Liver (tissue), 9 donors: ENCODE measurements around the gene SPDYA. TPM values are rescaled to one million over a fixed set of nuclear protein-coding genes. Genes with fewer than 3 reads are reported as not detected.

Source experiments
- DNase-seq: peaks from one replicate; pipeline ENCODE4 v3.0.0-alpha.2; 2017; ENCODE audit warnings: low spot score
- H3K27ac ChIP-seq, 2 donors: one replicate each; pipeline ENCODE4 v1.7.0; 2013; ENCODE audit warnings: inconsistent platforms in 2 of 2, low read length in 2 of 2, control low read depth in 1 of 2, low read depth in 1 of 2, mild to moderate bottlenecking in 1 of 2
- H3K27me3 ChIP-seq, 4 donors: one replicate each; pipeline versions ENCODE4 v1.6.1 to v1.7.0; 2013; ENCODE audit warnings: low read length in 3 of 4, inconsistent platforms in 1 of 4, mild to moderate bottlenecking in 1 of 4, moderate library complexity in 1 of 4; ENCODE audit not compliant: control insufficient read depth in 4 of 4, insufficient read depth in 4 of 4
- H3K36me3 ChIP-seq, 4 donors: one replicate each; pipeline versions ENCODE4 v1.6.1 to v1.7.0; 2013; ENCODE audit warnings: low read length in 3 of 4, mild to moderate bottlenecking in 3 of 4, low read depth in 1 of 4, moderate library complexity in 1 of 4; ENCODE audit not compliant: control insufficient read depth in 4 of 4, insufficient read depth in 3 of 4
- H3K4me1 ChIP-seq, 4 donors: one replicate each; pipeline versions ENCODE4 v1.6.1 to v1.7.0; 2013; ENCODE audit warnings: low read length in 3 of 4, mild to moderate bottlenecking in 3 of 4, moderate library complexity in 1 of 4; ENCODE audit not compliant: control insufficient read depth in 4 of 4, insufficient read depth in 4 of 4
- H3K4me3 ChIP-seq, 3 donors: one replicate each; pipeline versions ENCODE4 v1.6.1 to v1.7.0; 2013; ENCODE audit warnings: low read length in 3 of 3, control low read depth in 1 of 3, low read depth in 1 of 3, mild to moderate bottlenecking in 1 of 3
- H3K9ac ChIP-seq, 2 donors: one replicate each; pipeline ENCODE4 v1.7.0; 2013; ENCODE audit warnings: low read length in 2 of 2, mild to moderate bottlenecking in 2 of 2, moderate library complexity in 2 of 2, control low read depth in 1 of 2, low read depth in 1 of 2
- H3K9me3 ChIP-seq, 4 donors: one replicate each; pipeline versions ENCODE4 v1.6.1 to v1.7.0; 2013; ENCODE audit warnings: low read length in 3 of 4; ENCODE audit not compliant: control insufficient read depth in 4 of 4
- EGR1 ChIP-seq, 2 donors: IDR thresholded peaks; 2 replicates each; pipeline ENCODE4 v1.6.1; 2016 to 2018; ENCODE audit warnings: antibody characterized with exemption in 2 of 2, low read depth in 2 of 2
- FOXA1 ChIP-seq: IDR thresholded peaks from 2 replicates; pipeline ENCODE4 v1.6.1; 2016; ENCODE audit warnings: antibody characterized with exemption
- FOXA2 ChIP-seq: IDR thresholded peaks from 2 replicates; pipeline ENCODE4 v1.6.1; 2016; ENCODE audit warnings: antibody characterized with exemption
- GABPA ChIP-seq, 2 donors: IDR thresholded peaks in 1 of 2; conservative IDR thresholded peaks in 1 of 2; 2 replicates each; pipeline ENCODE4 v1.6.1; 2016; ENCODE audit warnings: antibody characterized with exemption in 2 of 2, mild to moderate bottlenecking in 1 of 2, moderate library complexity in 1 of 2
- HNF4A ChIP-seq, 2 donors: conservative IDR thresholded peaks; 2 replicates each; pipeline ENCODE4 v1.6.1; 2016; ENCODE audit warnings: antibody characterized with exemption in 2 of 2, mild to moderate bottlenecking in 2 of 2
- HNF4G ChIP-seq: IDR thresholded peaks from 2 replicates; pipeline ENCODE4 v1.6.1; 2016; ENCODE audit warnings: antibody characterized with exemption
- JUND ChIP-seq, 2 donors: IDR thresholded peaks; 2 replicates each; pipeline ENCODE4 v1.6.1; 2016; ENCODE audit warnings: antibody characterized with exemption in 2 of 2
- NR2F2 ChIP-seq: IDR thresholded peaks from 2 replicates; pipeline ENCODE4 v1.6.1; 2016; ENCODE audit warnings: antibody characterized with exemption
- RAD21 ChIP-seq, 2 donors: IDR thresholded peaks; 2 replicates each; pipeline ENCODE4 v1.6.1; 2016; ENCODE audit warnings: antibody characterized with exemption in 2 of 2, mild to moderate bottlenecking in 2 of 2
- RXRA ChIP-seq, 2 donors: IDR thresholded peaks; 2 replicates each; pipeline ENCODE4 v1.6.1; 2017 to 2018; ENCODE audit warnings: antibody characterized with exemption in 2 of 2, mild to moderate bottlenecking in 1 of 2
- SP1 ChIP-seq: IDR thresholded peaks from 2 replicates; pipeline ENCODE4 v1.6.1; 2018; ENCODE audit warnings: antibody characterized with exemption, mild to moderate bottlenecking
- TAF1 ChIP-seq: conservative IDR thresholded peaks from 2 replicates; pipeline ENCODE4 v1.6.1; 2016; ENCODE audit warnings: antibody characterized with exemption, mild to moderate bottlenecking
- YY1 ChIP-seq: IDR thresholded peaks from 2 replicates; pipeline ENCODE4 v1.6.1; 2016; ENCODE audit warnings: antibody characterized with exemption, mild to moderate bottlenecking
- WGBS: extraction: QIAGEN DNeasy Blood & Tissue Kit; methylation state at CpG from one replicate; pipeline ENCODE4 v1.1.7; 2013; 5-methylcytosine and 5-hydroxymethylcytosine counted together
- polyA plus RNA-seq, 2 donors: library from polyadenylated mRNA; stranded (reverse) in 1 of 2; unstranded in 1 of 2; fragments of 200-250 nt in 1 of 2; fragments of >200 nt in 1 of 2; fragmentation: Nextera tagmentation in 1 of 2; extraction: Ambion mirVana in 1 of 2; gene quantifications; one replicate each; pipeline versions ENCODE4 v1.2.1 to v1.2.3, GENCODE V29; 2013 to 2015
- total RNA-seq, 2 donors: library from RNA; depleted of rRNA; stranded (reverse); fragments of >200 nt; gene quantifications; one replicate each; pipeline ENCODE4 v1.2.3, GENCODE V29; 2014
- TF ChIP-seq, protein P1 (sequence below): fragments of 150-350 bp; IDR thresholded peaks from 2 replicates; pipeline ENCODE4 v1.5.1; 2017; ENCODE audit warnings: improper control_type of control experiment, low read depth, low read length; ENCODE audit not compliant: missing input control
- TF ChIP-seq, protein P2 (sequence below): IDR thresholded peaks from 2 replicates; pipeline ENCODE4 v1.6.1; 2016; ENCODE audit warnings: antibody characterized with exemption, mild to moderate bottlenecking
- TF ChIP-seq, protein P3 (sequence below): IDR thresholded peaks from 2 replicates; pipeline ENCODE4 v1.6.1; 2016; ENCODE audit warnings: antibody characterized with exemption
- TF ChIP-seq, protein P4 (sequence below): IDR thresholded peaks from 2 replicates; pipeline ENCODE4 v1.6.1; 2016; ENCODE audit warnings: antibody characterized with exemption
- TF ChIP-seq, protein P5 (sequence below): IDR thresholded peaks from 2 replicates; pipeline ENCODE4 v1.6.1; 2016; ENCODE audit warnings: antibody characterized with exemption
- donor health status: healthy.
- donor health status: healthy.
- donor health status: healthy.
- donor health status: healthy.
- donor health status: healthy.

Gene SPDYA
- total and polyA plus RNA-seq, 4 donors = 0.14 to 0.67 (median 0.49) TPM; not detected in 1

DNA sequence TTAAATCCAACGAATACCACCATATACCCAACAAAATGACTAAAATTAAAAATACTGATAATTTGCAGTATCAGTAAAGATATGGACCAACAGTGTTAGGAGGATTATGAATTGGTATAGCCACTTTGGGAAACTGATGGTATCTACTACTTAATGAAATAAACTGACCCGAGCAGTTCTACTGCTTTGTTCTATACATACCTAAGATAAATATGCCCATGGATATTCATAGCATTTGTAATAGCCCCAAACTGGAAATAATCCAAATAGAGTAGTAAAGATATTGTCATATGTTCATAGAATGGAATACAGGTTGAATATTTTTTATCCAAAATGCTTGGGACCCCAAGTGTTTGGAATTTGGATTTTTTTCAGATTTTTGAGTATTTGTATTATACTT, 38.3 kb upstream of the SPDYA start:
- H3K27ac ChIP-seq = no peak overlapping the region
- no peak for DNase-seq
- peaks cover 0 to 9% (median 3%) of the 10 kb centered on the region in 4 donors for H3K4me1 ChIP-seq
- H3K9me3 ChIP-seq = no peaks in the 10 kb centered on the region
- TF ChIP-seq FOXA1 = no peak
- no peak for TF ChIP-seq FOXA2
- no peak for TF ChIP-seq JUND (IDR thresholded peaks at IDR 0.05)
- no peaks in the 10 kb centered on the region for H3K27me3 ChIP-seq
- no peak overlapping the region for H3K9ac ChIP-seq
- no peaks in the 10 kb centered on the region for H3K36me3 ChIP-seq
- WGBS = 94% methylated on average over 2 of the region's 2 CpGs
- no peak overlapping the region for H3K4me3 ChIP-seq

DNA sequence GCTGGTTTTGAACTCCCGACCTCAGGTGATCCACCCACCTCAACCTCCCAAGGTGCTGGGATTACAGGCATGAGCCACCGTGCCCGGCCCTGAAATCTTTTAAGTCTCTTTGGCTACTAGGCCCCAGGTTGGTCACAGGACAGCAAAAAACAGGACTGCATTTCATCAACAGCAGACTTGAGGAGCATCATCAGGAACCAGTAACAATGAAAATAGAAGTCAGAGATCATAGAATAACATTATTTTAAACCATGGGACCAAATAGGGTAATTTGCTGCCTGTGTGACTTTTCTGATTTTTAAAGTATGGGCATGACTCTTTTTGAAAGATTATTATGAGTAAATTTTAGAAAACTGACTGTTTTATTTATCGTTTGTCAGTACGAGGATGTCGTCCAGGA, 34.2 kb upstream of the SPDYA start:
- H3K4me3 ChIP-seq = no peak overlapping the region
- no peak for TF ChIP-seq SP1
- TF ChIP-seq, protein P1, sequence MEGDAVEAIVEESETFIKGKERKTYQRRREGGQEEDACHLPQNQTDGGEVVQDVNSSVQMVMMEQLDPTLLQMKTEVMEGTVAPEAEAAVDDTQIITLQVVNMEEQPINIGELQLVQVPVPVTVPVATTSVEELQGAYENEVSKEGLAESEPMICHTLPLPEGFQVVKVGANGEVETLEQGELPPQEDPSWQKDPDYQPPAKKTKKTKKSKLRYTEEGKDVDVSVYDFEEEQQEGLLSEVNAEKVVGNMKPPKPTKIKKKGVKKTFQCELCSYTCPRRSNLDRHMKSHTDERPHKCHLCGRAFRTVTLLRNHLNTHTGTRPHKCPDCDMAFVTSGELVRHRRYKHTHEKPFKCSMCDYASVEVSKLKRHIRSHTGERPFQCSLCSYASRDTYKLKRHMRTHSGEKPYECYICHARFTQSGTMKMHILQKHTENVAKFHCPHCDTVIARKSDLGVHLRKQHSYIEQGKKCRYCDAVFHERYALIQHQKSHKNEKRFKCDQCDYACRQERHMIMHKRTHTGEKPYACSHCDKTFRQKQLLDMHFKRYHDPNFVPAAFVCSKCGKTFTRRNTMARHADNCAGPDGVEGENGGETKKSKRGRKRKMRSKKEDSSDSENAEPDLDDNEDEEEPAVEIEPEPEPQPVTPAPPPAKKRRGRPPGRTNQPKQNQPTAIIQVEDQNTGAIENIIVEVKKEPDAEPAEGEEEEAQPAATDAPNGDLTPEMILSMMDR = no peak
- no peak for TF ChIP-seq NR2F2
- no peak for TF ChIP-seq YY1
- no peak for TF ChIP-seq RAD21 (IDR thresholded peaks at IDR 0.05)
- no peak for TF ChIP-seq FOXA1
- TF ChIP-seq GABPA (IDR thresholded peaks at IDR 0.05 in 1 of 2, conservative IDR thresholded peaks at IDR 0.05 in 1 of 2) = no peak
- no peak for TF ChIP-seq TAF1
- TF ChIP-seq HNF4G = no peak
- no peak for TF ChIP-seq FOXA2
- TF ChIP-seq, protein P2, sequence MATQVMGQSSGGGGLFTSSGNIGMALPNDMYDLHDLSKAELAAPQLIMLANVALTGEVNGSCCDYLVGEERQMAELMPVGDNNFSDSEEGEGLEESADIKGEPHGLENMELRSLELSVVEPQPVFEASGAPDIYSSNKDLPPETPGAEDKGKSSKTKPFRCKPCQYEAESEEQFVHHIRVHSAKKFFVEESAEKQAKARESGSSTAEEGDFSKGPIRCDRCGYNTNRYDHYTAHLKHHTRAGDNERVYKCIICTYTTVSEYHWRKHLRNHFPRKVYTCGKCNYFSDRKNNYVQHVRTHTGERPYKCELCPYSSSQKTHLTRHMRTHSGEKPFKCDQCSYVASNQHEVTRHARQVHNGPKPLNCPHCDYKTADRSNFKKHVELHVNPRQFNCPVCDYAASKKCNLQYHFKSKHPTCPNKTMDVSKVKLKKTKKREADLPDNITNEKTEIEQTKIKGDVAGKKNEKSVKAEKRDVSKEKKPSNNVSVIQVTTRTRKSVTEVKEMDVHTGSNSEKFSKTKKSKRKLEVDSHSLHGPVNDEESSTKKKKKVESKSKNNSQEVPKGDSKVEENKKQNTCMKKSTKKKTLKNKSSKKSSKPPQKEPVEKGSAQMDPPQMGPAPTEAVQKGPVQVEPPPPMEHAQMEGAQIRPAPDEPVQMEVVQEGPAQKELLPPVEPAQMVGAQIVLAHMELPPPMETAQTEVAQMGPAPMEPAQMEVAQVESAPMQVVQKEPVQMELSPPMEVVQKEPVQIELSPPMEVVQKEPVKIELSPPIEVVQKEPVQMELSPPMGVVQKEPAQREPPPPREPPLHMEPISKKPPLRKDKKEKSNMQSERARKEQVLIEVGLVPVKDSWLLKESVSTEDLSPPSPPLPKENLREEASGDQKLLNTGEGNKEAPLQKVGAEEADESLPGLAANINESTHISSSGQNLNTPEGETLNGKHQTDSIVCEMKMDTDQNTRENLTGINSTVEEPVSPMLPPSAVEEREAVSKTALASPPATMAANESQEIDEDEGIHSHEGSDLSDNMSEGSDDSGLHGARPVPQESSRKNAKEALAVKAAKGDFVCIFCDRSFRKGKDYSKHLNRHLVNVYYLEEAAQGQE = no peak
- no peak for TF ChIP-seq RXRA (IDR thresholded peaks at IDR 0.05)
- no peak for TF ChIP-seq JUND (IDR thresholded peaks at IDR 0.05)
- TF ChIP-seq, protein P3, sequence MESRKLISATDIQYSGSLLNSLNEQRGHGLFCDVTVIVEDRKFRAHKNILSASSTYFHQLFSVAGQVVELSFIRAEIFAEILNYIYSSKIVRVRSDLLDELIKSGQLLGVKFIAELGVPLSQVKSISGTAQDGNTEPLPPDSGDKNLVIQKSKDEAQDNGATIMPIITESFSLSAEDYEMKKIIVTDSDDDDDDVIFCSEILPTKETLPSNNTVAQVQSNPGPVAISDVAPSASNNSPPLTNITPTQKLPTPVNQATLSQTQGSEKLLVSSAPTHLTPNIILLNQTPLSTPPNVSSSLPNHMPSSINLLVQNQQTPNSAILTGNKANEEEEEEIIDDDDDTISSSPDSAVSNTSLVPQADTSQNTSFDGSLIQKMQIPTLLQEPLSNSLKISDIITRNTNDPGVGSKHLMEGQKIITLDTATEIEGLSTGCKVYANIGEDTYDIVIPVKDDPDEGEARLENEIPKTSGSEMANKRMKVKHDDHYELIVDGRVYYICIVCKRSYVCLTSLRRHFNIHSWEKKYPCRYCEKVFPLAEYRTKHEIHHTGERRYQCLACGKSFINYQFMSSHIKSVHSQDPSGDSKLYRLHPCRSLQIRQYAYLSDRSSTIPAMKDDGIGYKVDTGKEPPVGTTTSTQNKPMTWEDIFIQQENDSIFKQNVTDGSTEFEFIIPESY = no peak
- no peak for TF ChIP-seq EGR1 (IDR thresholded peaks at IDR 0.05; ENCODE audit: low read depth in 2 of 2)
- TF ChIP-seq, protein P4, sequence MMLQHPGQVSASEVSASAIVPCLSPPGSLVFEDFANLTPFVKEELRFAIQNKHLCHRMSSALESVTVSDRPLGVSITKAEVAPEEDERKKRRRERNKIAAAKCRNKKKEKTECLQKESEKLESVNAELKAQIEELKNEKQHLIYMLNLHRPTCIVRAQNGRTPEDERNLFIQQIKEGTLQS = no peak
- TF ChIP-seq HNF4A (conservative IDR thresholded peaks at IDR 0.05) = no peak
- TF ChIP-seq, protein P5, sequence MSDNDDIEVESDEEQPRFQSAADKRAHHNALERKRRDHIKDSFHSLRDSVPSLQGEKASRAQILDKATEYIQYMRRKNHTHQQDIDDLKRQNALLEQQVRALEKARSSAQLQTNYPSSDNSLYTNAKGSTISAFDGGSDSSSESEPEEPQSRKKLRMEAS = no peak
- H3K9ac ChIP-seq = no peak overlapping the region
- DNase-seq = no peak
- H3K27ac ChIP-seq = no peak overlapping the region
- H3K4me1 ChIP-seq = peaks cover 0 to 4% (median under 1%) of the 10 kb centered on the region in 4 donors
- 90% methylated on average over 6 of the region's 6 CpGs for WGBS
- H3K9me3 ChIP-seq = no peaks in the 10 kb centered on the region
- H3K27me3 ChIP-seq = no peaks in the 10 kb centered on the region
- peaks cover 1 to 21% (median 16%) of the 10 kb centered on the region in 4 donors for H3K36me3 ChIP-seq
